HL-60 (cell line): Measurements from ENCODE around the gene ADAMTS4.

ENCODE experiments used
- DNase-seq, 2 experiments: peaks; one replicate each; pipeline ENCODE4 v3.0.0-alpha.2; 2010 to 2020; ENCODE audit warnings: low read depth in 1 of 2, low spot score in 1 of 2
- H3K27ac ChIP-seq: fragments of 250-450 bp; sonication (Bioruptor Pico); replicated peaks from 2 replicates; pipeline ENCODE4 v1.5.1; 2020; ENCODE audit warnings: mild to moderate bottlenecking, moderate library complexity
- H3K27me3 ChIP-seq: fragments of 250-450 bp; sonication (Bioruptor Pico); 2 replicates; pipeline ENCODE4 v1.5.1; 2021; ENCODE audit warnings: mild to moderate bottlenecking, moderate library complexity; ENCODE audit not compliant: insufficient read depth, poor library complexity, severe bottlenecking
- H3K4me3 ChIP-seq: replicated peaks from 2 replicates; pipeline ENCODE4 v1.5.1; 2011; ENCODE audit warnings: mild to moderate bottlenecking, control low read depth, low read length; ENCODE audit not compliant: insufficient read depth
- GABPA ChIP-seq: IDR thresholded peaks from 2 replicates; pipeline ENCODE4 v1.6.1; 2012; ENCODE audit warnings: low read depth
- POLR2AphosphoS5 ChIP-seq: IDR thresholded peaks from 2 replicates; pipeline ENCODE4 v1.6.1; 2012; ENCODE audit warnings: low read depth
- SPI1 ChIP-seq: IDR thresholded peaks from 2 replicates; pipeline ENCODE4 v1.6.1; 2012; ENCODE audit warnings: low read depth, mild to moderate bottlenecking, borderline replicate concordance
- TF ChIP-seq, protein P1 (sequence below): IDR thresholded peaks from 2 replicates; pipeline ENCODE4 v1.6.1; 2012; ENCODE audit warnings: low read depth; ENCODE audit not compliant: insufficient replicate concordance
- TF ChIP-seq, protein P2 (sequence below): IDR thresholded peaks from one replicate; pipeline ENCODE4 v1.5.1; 2011; ENCODE audit warnings: low read length, control low read depth, inconsistent platforms; ENCODE audit not compliant: insufficient read depth

The ADAMTS4 gene

DNA sequence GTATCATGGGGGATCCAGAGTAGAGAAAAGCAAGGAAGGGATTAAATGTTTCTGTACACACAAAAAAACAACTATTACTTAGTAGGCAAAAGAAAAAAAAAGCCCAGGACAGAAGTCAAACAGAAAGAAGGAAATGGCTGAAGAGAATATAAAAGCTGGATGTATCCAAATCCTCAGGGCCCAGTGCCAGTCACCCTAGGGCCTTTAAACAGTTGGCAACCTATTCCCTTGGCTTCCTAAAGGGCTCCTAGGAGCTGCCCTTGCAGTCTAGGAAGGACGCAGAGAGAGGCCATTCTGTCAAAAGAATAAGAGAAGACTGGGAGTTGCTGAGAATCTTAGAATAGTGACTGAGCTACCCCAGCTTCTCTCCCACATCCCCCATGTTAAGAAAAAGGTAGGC is 26.5 kb downstream of the ADAMTS4 start:
- Histone ChIP-seq H3K4me3 (no peak overlapping the region), H3K27me3 (no peaks in the 10 kb centered on the region), H3K27ac (no peak overlapping the region)
- no peak for DNase-seq
- no peak for TF ChIP-seq POLR2AphosphoS5
- TF ChIP-seq, protein P1, sequence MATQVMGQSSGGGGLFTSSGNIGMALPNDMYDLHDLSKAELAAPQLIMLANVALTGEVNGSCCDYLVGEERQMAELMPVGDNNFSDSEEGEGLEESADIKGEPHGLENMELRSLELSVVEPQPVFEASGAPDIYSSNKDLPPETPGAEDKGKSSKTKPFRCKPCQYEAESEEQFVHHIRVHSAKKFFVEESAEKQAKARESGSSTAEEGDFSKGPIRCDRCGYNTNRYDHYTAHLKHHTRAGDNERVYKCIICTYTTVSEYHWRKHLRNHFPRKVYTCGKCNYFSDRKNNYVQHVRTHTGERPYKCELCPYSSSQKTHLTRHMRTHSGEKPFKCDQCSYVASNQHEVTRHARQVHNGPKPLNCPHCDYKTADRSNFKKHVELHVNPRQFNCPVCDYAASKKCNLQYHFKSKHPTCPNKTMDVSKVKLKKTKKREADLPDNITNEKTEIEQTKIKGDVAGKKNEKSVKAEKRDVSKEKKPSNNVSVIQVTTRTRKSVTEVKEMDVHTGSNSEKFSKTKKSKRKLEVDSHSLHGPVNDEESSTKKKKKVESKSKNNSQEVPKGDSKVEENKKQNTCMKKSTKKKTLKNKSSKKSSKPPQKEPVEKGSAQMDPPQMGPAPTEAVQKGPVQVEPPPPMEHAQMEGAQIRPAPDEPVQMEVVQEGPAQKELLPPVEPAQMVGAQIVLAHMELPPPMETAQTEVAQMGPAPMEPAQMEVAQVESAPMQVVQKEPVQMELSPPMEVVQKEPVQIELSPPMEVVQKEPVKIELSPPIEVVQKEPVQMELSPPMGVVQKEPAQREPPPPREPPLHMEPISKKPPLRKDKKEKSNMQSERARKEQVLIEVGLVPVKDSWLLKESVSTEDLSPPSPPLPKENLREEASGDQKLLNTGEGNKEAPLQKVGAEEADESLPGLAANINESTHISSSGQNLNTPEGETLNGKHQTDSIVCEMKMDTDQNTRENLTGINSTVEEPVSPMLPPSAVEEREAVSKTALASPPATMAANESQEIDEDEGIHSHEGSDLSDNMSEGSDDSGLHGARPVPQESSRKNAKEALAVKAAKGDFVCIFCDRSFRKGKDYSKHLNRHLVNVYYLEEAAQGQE: no peak
- no peak for TF ChIP-seq SPI1
- TF ChIP-seq GABPA: no peak

DNA sequence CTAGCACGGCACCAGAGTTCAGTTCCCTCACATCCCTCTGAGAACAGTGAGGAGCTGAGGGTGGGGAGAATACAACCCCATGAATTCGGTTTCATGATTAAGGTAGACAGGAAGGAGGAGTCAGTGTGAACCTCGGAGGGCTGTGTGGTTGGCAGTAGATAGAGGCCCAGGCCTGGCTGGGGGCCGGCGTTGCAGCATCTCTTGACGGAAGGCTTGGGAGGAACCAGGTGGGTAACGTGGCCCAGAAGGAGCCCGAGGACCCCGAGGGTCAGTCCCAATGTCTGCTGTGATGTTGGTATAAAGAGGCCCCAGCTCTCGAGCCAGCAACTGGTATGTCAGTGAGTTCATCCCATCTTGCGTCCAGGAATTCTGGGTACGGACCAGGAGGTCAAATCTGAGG is 27.2 kb downstream of the ADAMTS4 start:
- Histone ChIP-seq H3K27me3 (no peaks in the 10 kb centered on the region), H3K4me3 (no peak overlapping the region), H3K27ac (no peak overlapping the region)
- DNase-seq: no peak
- TF ChIP-seq, protein P1: no peak
- TF ChIP-seq, protein P2, sequence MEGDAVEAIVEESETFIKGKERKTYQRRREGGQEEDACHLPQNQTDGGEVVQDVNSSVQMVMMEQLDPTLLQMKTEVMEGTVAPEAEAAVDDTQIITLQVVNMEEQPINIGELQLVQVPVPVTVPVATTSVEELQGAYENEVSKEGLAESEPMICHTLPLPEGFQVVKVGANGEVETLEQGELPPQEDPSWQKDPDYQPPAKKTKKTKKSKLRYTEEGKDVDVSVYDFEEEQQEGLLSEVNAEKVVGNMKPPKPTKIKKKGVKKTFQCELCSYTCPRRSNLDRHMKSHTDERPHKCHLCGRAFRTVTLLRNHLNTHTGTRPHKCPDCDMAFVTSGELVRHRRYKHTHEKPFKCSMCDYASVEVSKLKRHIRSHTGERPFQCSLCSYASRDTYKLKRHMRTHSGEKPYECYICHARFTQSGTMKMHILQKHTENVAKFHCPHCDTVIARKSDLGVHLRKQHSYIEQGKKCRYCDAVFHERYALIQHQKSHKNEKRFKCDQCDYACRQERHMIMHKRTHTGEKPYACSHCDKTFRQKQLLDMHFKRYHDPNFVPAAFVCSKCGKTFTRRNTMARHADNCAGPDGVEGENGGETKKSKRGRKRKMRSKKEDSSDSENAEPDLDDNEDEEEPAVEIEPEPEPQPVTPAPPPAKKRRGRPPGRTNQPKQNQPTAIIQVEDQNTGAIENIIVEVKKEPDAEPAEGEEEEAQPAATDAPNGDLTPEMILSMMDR: no peak
- TF ChIP-seq POLR2AphosphoS5: no peak
- TF ChIP-seq SPI1: no peak
- TF ChIP-seq GABPA: no peak

DNA sequence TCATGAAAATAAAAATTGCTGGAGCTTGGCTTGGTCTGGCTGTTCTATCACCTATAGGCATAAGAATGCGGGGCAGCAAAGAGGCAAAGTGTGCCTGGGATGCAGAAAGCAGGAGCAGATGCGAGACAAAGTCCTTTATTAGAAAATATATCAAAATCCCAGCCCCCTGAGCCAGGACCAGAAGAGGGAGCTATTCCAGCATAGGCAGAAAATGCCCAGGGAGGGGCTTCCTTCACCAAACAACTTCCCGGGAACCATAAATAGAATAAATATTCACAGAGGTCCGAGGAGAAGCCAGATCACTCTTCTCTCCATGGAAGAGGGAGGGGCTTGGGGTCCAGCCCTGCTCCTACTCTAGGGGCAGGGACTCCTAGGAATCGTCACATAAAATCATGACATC is 27.7 kb downstream of the ADAMTS4 start:
- H3K4me3 ChIP-seq: no peak overlapping the region
- no peak for DNase-seq
- no peak overlapping the region for H3K27ac ChIP-seq
- H3K27me3 ChIP-seq: no peaks in the 10 kb centered on the region
- TF ChIP-seq, protein P1: no peak
- no peak for TF ChIP-seq POLR2AphosphoS5
- TF ChIP-seq, protein P2: no peak

DNA sequence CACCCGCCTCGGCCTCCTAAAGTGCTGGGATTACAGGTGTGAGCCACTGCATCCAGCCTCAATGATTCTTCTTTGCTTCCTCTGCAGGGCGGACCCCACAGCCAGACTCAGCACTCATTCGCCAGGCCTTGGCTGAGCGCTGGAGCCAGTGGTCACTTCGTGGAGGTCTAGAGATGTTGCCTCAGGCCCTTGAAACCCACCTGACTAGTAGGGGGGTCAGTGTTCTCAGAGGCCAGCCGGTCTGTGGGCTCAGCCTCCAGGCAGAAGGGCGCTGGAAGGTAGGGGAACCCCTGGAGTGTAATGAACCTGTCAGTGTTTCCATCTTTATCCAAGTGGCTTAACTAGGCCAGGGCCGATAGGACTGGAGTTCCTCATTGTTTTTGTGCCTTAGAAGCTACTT is 29.9 kb downstream of the ADAMTS4 start:
- no peak overlapping the region for H3K4me3 ChIP-seq
- DNase-seq: no peak
- TF ChIP-seq, protein P1: no peak
- no peak for TF ChIP-seq GABPA
- TF ChIP-seq SPI1: no peak
- TF ChIP-seq, protein P2: no peak
- TF ChIP-seq POLR2AphosphoS5: no peak
- no peak overlapping the region for H3K27ac ChIP-seq
- no peaks in the 10 kb centered on the region for H3K27me3 ChIP-seq
